ENCODE measurements around the gene SNX25.

The SNX25 gene

GRCh38 chr4:185364886-185365285 is 155.5 kb downstream of the SNX25 start:
- DNase-seq (ENCODE audit: low spot score) (no peak), ATAC-seq (ENCODE audit: low read depth) (no peak)
- H3K4me3 ChIP-seq (ENCODE audit: severe bottlenecking), result no peak overlapping the region
- H3K9me3 ChIP-seq (ENCODE audit: severe bottlenecking), result no peaks in the 10 kb centered on the region
- TF ChIP-seq, protein P1, sequence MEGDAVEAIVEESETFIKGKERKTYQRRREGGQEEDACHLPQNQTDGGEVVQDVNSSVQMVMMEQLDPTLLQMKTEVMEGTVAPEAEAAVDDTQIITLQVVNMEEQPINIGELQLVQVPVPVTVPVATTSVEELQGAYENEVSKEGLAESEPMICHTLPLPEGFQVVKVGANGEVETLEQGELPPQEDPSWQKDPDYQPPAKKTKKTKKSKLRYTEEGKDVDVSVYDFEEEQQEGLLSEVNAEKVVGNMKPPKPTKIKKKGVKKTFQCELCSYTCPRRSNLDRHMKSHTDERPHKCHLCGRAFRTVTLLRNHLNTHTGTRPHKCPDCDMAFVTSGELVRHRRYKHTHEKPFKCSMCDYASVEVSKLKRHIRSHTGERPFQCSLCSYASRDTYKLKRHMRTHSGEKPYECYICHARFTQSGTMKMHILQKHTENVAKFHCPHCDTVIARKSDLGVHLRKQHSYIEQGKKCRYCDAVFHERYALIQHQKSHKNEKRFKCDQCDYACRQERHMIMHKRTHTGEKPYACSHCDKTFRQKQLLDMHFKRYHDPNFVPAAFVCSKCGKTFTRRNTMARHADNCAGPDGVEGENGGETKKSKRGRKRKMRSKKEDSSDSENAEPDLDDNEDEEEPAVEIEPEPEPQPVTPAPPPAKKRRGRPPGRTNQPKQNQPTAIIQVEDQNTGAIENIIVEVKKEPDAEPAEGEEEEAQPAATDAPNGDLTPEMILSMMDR (IDR thresholded peaks at IDR 0.05; ENCODE audit: poor library complexity, severe bottlenecking), result no peak
- no peaks in the 10 kb centered on the region for H3K27me3 ChIP-seq (ENCODE audit: insufficient read depth, poor library complexity, severe bottlenecking)
- no peak overlapping the region for H3K27ac ChIP-seq (ENCODE audit: poor library complexity, severe bottlenecking)
- H3K4me1 ChIP-seq (ENCODE audit: insufficient read depth, poor library complexity, severe bottlenecking), result no peaks in the 10 kb centered on the region
- H3K36me3 ChIP-seq (ENCODE audit: low read depth), result no peaks in the 10 kb centered on the region

DNA sequence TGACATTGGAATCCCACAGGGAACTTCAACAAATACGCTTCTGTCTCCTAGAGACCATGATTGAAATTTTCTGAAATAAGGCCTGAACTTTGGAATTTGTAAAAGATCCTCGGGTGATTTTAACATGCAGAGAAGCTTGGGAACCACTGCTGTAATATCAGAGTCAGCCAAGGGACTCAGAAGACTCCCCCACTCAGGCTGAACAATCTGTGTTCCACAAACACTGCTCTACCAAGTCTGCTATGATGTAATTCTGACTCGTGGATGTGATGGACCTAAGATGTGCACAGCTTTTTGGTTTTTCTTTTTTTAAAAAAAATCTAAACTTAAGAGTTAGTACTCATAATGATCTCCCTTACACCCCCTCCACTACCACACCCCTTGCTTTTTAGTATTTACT is 160.3 kb downstream of the SNX25 start:
- H3K4me3 ChIP-seq (ENCODE audit: severe bottlenecking), result no peak overlapping the region
- H3K27ac ChIP-seq (ENCODE audit: poor library complexity, severe bottlenecking), result no peak overlapping the region
- no peaks in the 10 kb centered on the region for H3K36me3 ChIP-seq (ENCODE audit: low read depth)
- TF ChIP-seq, protein P1 (IDR thresholded peaks at IDR 0.05; ENCODE audit: poor library complexity, severe bottlenecking), result no peak
- DNase-seq (ENCODE audit: low spot score), result no peak
- ATAC-seq (ENCODE audit: low read depth), result no peak
- H3K9me3 ChIP-seq (ENCODE audit: severe bottlenecking), result no peaks in the 10 kb centered on the region
- H3K4me1 ChIP-seq (ENCODE audit: insufficient read depth, poor library complexity, severe bottlenecking), result no peaks in the 10 kb centered on the region
- H3K27me3 ChIP-seq (ENCODE audit: insufficient read depth, poor library complexity, severe bottlenecking), result no peaks in the 10 kb centered on the region

DNA sequence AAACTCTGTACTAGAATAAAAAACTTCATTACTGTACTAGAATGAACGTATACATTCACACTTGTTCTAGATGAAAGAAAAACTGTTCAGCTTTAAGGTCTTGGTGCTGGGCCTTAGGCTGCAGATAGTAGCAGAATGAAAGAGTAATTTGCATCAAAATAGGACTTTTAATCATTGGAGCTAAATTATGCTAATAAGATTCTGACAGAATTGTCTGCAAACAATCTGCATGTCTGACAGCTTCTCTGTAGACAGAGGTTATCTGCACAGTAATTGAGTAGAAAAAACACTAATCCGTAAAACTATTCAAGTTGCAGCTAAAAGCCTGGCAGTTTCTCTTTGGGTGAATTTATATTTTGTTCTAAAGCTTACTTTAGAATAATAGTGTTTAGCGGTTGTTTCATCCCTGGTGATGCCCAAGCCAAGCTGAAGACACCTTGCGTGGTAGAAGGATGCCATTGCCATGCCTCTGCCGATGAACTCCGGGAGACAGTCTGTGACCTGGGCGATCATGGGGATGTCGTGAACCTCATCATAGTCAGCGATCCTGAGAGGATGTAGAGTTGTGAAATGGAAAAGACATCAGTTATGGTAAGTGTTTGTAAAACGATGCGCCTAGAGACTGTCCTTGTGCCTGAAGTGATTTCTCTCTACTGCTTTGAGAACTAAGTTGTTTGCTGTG is 161.0 kb downstream of the SNX25 start:
- TF ChIP-seq, protein P1 (IDR thresholded peaks at IDR 0.05; ENCODE audit: poor library complexity, severe bottlenecking), result no peak
- Histone ChIP-seq H3K36me3 (ENCODE audit: low read depth) (no peaks in the 10 kb centered on the region), H3K4me1 (ENCODE audit: insufficient read depth, poor library complexity, severe bottlenecking) (no peaks in the 10 kb centered on the region), H3K27me3 (ENCODE audit: insufficient read depth, poor library complexity, severe bottlenecking) (no peaks in the 10 kb centered on the region), H3K27ac (ENCODE audit: poor library complexity, severe bottlenecking) (no peak overlapping the region), H3K4me3 (ENCODE audit: severe bottlenecking) (no peak overlapping the region), H3K9me3 (ENCODE audit: severe bottlenecking) (no peaks in the 10 kb centered on the region)
- no peak for DNase-seq (ENCODE audit: low spot score)
- ATAC-seq (ENCODE audit: low read depth), result no peak

- Histone ChIP-seq H3K4me3 (ENCODE audit: severe bottlenecking) (no peak overlapping the region), H3K9me3 (ENCODE audit: severe bottlenecking) (no peaks in the 10 kb centered on the region), H3K27me3 (ENCODE audit: insufficient read depth, poor library complexity, severe bottlenecking) (no peaks in the 10 kb centered on the region), H3K36me3 (ENCODE audit: low read depth) (no peaks in the 10 kb centered on the region), H3K4me1 (ENCODE audit: insufficient read depth, poor library complexity, severe bottlenecking) (no peaks in the 10 kb centered on the region), H3K27ac (ENCODE audit: poor library complexity, severe bottlenecking) (no peak overlapping the region)
- no peak for DNase-seq (ENCODE audit: low spot score)
- ATAC-seq (ENCODE audit: low read depth), result no peak
- TF ChIP-seq, protein P1 (IDR thresholded peaks at IDR 0.05; ENCODE audit: poor library complexity, severe bottlenecking), result no peak
Measured at GRCh38 chr4:185371702-185372101, 162.3 kb downstream of the SNX25 start.

- Histone ChIP-seq H3K27ac (ENCODE audit: poor library complexity, severe bottlenecking) (no peak overlapping the region), H3K27me3 (ENCODE audit: insufficient read depth, poor library complexity, severe bottlenecking) (no peaks in the 10 kb centered on the region), H3K36me3 (ENCODE audit: low read depth) (no peaks in the 10 kb centered on the region), H3K4me1 (ENCODE audit: insufficient read depth, poor library complexity, severe bottlenecking) (no peaks in the 10 kb centered on the region), H3K9me3 (ENCODE audit: severe bottlenecking) (no peaks in the 10 kb centered on the region), H3K4me3 (ENCODE audit: severe bottlenecking) (no peak overlapping the region)
- TF ChIP-seq, protein P1 (IDR thresholded peaks at IDR 0.05; ENCODE audit: poor library complexity, severe bottlenecking), result no peak
- ATAC-seq (ENCODE audit: low read depth), result no peak
- no peak for DNase-seq (ENCODE audit: low spot score)
Measured at GRCh38 chr4:185374027-185374426, 164.6 kb downstream of the SNX25 start.
